Stimulated activated CD4-positive, alpha-beta T cell treated with anti-CD3 and anti-CD28 coated beads, Interleukin-15, amount 100 ng/mL, for 24 hours (primary cell): Measurements from ENCODE around the gene CHIC2.

Source experiments
- DNase-seq: peaks from one replicate; pipeline ENCODE4 v3.0.0-alpha.2; 2020

Gene CHIC2

DNA sequence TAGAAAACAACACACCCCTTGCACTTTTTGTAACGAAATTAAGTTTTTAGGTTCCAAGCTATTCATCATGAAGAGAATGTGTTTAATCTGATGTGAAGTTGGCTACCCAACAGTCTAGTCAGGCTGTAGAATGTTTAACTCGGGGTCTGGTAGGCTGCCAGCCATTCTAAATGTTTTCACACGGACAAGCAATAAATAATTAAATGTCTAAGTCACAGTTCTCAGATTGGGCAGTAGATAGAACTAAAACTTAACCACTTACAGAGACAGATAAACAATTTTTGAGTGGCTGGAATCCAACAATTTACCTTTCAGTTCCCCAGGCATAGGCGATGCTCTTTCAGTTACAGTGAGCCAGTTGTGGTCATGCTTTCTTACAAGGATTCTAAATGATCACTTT lies 66.5 kb downstream of the CHIC2 start:
- DNase-seq, result no peak

DNA sequence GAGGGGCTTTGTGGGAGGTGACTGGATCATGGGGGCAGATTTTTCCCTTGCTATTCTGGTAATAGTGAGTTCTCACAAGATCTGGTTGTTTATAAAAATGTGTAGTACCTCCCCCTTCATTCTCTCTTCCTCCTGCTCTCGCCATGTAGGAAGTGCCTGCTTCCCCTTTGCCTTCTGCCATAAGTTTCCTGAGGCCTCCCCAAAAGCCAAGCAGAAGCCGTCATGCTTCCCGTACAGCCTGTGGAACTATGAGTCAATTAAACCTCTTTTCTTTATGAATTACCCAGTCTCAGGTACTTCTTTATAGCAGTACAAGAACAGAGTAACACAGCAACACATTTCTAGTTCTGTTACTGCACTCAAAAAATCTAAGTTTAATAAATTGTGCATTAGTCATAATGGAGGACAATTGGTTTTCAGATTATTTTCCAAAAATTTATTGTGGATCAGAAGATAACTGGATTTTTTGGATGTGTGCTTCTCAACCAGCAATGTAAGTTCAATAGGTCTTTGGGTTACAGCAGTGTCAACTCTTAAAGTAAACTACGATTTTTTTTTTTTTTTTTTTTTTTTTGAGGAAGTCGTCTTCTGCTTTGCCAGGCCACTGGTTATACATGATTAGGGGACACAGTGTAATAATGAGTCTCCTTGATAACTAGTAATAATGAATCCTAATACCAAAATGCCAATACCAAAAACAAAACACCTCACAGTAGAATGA lies 69.9 kb downstream of the CHIC2 start:
- DNase-seq, result no peak

DNA sequence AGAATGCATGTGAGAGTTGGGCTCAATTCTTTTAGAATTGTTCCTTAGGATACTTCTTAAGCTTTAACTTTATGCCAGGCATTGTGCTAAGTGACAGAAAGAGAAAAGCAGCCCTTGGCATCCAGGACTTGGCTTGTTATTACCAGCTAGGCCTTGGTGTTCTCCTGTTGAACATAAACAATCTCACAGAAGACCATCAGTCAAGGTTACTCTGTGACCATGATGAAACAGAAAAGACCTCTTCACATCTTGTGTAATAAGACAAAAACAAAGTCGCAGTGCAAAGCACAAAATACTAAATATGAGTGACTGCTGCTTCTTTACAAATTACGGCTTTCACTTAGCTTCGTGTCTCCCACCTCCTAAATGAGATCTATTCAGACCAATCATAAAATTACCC lies 71.6 kb downstream of the CHIC2 start:
- no peak for DNase-seq

DNA sequence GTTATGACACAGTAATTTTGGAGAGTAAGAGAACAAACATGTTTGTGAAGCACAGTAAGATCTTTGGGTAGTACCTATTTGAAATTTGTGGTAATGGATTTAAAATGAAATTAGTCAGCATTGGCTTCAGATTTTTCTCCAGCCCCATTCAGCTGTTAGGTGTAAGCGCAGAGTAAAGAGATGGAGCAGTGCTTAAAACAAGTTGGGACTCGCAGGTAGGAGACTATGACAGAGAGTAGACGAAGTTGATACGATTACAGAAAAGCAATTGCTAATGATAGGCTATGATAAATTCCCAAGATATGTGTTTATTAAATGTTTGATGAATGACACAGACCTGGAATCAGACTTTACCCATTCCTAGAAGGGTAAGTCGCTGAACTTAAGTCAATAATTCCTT lies 72.6 kb downstream of the CHIC2 start:
- no peak for DNase-seq

DNA sequence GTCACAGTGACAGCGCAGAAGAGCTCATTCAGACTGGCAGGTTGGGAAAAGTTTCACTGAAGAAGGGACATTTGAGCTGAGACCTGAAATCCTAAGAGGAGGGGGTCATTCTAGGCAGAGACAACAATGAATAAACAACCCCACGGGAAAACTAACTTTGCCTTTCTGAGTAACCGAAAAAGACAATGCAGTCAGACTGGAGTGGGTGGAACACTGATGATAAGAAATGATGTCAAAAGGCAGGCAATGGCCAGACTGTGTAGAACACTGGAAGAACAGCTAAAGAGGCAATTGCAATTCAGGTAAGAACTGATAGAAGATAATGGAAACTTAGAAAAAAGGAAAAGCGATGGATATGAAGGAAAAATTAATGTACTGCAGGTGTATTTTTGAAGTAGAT lies 73.8 kb downstream of the CHIC2 start:
- no peak for DNase-seq

DNA sequence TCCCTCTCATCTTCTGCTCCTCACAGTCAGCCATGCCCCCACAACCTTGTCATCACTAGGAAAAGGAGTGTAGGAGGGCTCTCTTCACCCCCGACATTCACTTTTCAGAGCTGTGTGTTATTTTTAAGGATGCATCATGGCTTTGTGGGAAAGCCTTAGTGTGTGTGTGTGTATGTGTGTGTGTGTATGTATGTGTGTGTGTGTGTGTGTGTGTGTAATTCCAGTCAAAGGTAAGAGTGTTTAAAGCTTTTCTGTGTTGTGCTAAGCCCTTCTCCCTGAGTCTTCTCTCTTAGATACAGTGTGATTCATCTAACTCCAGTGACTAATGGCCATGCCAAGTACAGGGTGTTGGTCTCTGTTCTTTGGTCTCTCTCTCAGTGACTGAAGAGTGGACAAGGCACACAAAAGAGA lies 76.6 kb downstream of the CHIC2 start:
- DNase-seq, result no peak

DNA sequence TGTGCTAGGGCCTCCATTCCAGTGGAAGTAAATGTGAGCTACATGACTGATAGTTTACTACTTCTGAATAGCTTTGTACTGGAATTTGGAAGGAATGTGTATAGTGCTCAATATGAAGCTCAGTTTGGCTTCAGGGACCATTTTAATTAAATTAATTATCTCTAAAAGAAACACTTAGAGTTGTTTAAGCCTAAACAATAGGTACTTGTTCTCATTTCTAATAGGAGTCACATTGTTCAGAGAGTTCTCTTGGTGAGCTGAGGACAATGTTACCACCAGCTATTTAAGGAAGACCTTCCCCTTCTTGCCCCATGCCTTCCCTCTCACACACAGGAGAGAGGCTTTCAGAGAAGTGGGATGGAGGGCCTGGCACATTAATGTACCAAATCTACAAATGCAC lies 78.3 kb downstream of the CHIC2 start:
- no peak for DNase-seq

DNA sequence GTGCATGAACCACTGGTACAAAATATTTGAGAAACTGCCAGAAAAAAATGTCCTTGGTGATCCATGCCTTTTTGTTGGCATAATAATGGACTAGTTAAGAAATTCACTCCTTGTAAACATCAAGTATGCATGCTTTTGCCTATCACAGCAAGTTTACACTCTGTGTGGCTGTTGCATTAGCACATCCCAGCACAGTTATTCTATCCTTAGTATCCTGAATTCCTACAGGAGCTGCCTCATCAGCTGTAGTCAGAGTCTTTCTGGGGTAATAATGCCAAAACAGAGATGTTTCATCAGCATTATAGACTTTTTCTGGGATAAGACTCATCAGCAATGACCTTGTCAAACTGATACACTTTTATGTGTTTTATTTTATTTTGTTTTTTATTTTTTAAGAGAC lies 82.8 kb downstream of the CHIC2 start:
- DNase-seq, result no peak

DNA sequence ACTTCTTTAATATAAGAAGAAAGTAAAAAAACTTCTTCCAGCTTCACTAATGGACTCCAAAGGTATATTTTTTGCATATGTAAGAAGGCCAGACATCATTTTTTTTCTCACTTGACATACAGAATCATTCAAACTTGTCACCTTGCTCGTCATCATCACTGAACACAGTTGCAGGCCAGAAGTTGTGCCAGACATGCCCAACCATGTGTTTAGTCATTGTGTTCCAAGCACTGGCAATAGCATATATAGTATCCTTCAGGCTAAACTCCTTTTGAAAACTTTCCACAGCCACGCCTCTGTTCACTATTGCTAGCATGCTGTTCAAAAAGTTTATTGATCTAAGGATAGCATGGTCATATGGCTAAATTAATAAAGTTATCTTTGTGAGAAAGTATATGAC lies 83.3 kb downstream of the CHIC2 start:
- no peak for DNase-seq

DNA sequence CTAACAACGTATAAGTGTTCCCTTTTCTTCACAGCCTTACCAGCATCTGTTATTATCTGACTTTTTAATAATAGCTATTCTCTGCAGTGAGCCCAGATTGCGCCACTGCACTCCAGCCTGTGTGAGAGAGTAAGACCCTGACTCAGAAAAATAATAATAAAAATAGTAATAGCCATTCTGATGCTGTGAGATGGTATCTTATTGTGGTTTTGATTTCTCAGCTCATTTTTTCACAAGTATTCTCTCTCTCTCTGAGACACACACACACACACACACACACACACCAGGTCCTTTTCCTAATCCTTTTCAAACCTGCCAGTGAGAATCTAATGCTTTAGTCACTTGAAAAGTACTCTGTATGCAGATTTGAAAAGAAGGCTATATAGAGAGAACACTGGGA lies 89.8 kb downstream of the CHIC2 start:
- DNase-seq, result no peak

DNA sequence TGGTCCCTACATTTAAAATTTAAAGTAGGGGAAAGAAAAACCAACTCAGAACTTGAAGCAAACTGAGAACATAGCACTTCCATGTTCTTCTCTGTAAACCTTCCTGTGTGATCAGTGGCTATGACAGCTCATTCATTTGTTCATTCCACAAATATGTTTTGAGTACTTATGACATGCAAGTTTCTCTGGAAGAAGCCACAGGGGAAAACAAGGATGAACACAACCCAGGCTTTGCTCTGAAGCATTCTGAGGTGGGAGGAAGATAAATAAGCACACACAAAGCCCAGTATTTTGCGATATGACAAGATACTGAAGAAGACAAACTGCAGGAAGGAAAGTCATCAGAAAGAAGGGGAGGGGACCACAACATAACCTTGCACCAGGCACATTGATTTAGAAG lies 96.4 kb downstream of the CHIC2 start:
- DNase-seq, result no peak

DNA sequence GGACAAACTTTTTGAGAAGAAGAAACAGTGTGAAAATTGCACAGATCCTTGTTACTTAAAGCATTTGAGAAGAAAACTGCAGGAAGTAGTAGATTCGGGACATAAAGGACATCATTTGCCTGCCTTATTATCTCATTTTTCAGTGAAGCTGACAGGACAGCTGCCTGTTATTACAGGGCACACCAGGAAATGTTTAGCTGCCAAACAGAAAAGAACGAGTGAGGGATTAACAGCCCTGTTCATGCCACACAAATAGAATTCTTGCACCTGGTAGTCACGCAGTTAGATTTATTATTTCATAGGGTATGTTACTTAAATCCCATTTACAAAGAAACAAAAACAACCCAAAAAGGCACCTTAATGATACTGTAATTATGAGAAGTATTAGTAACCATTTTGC lies 100.6 kb downstream of the CHIC2 start:
- no peak for DNase-seq

DNA sequence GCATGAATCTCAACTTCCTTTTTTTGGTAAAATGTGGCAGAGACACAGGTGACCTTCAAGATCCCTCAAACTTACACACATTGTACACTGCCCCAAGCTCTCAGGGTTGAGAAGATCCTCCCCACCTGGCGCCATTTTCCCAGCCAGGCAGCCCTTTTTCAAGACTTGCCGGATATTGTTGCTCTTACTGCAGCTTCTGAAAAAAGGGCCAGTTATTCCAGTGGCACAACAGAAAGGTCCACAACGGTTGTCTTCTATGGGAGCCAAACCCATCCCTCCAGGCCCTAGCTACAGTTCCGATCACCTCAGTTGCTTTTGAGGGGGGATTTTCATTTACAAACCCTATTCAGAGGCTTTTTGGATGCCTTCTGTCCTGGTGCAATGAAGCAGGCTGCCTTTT lies 101.1 kb downstream of the CHIC2 start:
- no peak for DNase-seq

DNA sequence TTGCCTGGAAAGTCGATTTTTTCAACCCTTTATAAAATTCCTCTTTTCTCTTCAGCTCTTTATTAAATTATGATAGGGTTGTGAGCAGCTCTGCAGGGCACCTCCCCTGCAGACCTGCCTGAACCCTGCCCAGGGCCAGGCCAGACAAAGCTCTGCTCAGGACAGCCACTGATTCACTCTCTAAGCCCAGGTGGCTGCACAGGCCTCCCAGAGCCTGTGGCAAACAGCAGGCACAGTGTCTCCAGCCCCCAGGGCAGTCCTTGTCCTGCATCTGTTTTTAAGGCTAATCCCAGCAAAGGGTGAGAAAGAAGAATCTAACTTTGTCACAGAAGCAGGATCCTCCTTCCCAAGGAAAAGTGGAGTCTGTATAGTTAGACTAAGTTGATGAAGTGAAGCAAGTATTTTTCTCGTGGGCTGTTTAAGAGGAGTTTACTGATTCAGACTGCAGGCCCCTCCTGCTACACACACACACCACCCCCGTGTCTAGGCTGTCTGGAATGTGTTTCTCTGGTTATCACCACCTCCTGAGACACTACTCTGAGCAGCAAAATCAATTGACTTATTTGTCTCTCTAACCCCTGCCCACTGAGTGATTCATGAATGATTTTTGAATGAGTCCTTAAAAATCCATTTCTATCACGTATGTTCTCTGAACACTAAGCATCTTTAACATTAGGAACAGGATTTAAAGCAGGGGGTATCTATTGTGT lies 101.7 kb downstream of the CHIC2 start:
- DNase-seq, result no peak

DNA sequence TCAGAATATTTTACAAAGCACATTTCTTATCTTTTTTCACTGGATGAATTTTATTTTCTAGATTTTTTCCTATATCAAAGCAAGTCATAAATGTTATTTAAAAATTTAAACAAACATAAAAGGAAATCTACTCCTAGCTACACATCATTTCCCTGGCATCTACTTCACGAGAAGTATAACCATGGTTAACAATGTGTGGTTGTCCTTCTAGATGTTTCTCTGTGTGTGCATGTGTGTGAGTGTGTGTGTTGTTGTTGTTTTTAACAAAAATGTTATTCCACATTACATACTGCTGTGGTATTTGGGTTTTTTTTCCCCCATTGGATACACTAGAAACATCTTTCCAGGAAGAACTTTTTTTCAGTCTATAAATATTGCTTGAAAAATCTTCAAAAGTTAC lies 103.1 kb downstream of the CHIC2 start:
- no peak for DNase-seq

DNA sequence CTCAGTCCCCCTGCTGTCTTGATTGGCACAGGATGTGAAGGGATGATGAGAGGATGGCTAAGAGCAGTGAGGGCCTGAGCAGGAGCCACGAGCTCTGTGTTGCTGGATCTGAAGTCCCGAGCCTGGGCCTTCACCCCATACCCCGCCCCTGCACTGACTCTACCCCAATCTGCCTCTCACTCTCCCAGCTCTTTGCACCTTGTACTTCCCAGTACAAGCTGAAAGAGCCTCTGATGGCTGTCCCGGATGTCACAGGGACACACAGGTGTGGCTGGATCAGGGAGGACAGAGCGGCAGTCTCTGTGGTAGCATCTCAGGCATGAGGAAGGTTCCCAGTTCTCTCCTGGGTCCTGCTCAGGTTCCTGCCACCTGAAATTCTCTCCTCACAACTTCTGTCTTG lies 103.6 kb downstream of the CHIC2 start:
- no peak for DNase-seq
